ENCODE data around the gene UACA. TPM values are rescaled to one million over a fixed set of nuclear protein-coding genes. Genes with fewer than 3 reads are reported as not detected.

Gene UACA, protein sequence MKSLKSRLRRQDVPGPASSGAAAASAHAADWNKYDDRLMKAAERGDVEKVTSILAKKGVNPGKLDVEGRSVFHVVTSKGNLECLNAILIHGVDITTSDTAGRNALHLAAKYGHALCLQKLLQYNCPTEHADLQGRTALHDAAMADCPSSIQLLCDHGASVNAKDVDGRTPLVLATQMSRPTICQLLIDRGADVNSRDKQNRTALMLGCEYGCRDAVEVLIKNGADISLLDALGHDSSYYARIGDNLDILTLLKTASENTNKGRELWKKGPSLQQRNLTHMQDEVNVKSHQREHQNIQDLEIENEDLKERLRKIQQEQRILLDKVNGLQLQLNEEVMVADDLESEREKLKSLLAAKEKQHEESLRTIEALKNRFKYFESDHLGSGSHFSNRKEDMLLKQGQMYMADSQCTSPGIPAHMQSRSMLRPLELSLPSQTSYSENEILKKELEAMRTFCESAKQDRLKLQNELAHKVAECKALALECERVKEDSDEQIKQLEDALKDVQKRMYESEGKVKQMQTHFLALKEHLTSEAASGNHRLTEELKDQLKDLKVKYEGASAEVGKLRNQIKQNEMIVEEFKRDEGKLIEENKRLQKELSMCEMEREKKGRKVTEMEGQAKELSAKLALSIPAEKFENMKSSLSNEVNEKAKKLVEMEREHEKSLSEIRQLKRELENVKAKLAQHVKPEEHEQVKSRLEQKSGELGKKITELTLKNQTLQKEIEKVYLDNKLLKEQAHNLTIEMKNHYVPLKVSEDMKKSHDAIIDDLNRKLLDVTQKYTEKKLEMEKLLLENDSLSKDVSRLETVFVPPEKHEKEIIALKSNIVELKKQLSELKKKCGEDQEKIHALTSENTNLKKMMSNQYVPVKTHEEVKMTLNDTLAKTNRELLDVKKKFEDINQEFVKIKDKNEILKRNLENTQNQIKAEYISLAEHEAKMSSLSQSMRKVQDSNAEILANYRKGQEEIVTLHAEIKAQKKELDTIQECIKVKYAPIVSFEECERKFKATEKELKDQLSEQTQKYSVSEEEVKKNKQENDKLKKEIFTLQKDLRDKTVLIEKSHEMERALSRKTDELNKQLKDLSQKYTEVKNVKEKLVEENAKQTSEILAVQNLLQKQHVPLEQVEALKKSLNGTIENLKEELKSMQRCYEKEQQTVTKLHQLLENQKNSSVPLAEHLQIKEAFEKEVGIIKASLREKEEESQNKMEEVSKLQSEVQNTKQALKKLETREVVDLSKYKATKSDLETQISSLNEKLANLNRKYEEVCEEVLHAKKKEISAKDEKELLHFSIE (N-terminal part only)
- total RNA-seq, result 113 TPM

DNA sequence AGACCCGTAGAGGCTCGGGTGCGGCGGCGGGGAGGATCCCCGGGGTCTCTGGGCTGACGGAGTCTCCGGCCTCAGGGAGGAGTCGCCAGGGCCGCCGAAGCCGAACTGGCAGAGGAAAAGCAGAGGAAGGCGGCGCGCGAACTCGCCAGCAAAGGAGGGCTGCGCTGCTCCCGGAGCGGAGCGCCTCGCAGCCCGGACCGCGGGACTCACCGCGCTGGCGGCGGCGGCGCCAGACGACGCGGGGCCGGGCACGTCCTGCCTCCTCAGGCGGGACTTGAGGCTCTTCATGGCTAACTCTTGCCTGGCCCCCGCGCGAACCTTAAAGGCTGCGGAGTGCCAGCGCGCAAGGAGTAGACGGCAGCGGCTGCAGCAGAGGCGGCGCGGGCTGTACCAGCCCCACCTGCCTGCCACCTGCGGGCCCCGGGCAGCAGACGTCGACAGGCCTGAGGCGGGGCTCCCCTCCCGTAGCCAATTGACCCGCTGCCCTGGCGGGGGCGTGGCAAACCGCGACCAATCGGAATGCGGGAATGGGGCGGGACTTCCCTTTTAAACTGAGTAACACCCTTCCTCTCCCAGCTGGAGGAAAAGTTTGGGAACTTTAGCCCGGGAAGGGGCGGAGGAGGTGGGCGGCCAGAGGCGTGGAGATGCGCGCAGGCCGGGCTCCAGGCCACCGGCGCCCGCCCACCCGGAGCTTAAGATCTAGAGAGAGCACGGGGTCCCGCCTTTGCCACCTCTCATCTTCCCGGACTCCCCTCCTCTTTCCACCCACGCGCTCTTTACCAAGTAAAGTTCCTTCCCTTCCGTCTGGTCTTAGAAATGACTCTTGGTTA is at the start of gene UACA:
Gene UACA (minus strand): TSS at position 439 of the 830 bp plus-strand sequence. CDS start 151 bp downstream, at position 288.

Other genes with a start within 250 kb of the UACA start
- 17.5 TPM for gene LARP6, start 90.6 kb upstream of the UACA start, total RNA-seq
- 4.1 TPM for gene THAP10, start 128.9 kb upstream of the UACA start, total RNA-seq
- 201 TPM for gene LRRC49, start 129.3 kb upstream of the UACA start, total RNA-seq

Data from parietal lobe (tissue), 1 donor.